Loucy (cell line): ENCODE measurements around the gene JAZF1.

Experiments used
- H2AFZ ChIP-seq: fragments of 200-600 bp; sonication (generic); 2 replicates; pipeline ENCODE4 v1.6.0; 2016; ENCODE audit warnings: antibody characterized with exemption, mild to moderate bottlenecking, low read length, moderate library complexity
- H3F3A ChIP-seq: fragments of 200-600 bp; 2 replicates; pipeline ENCODE4 v1.6.0; 2016; ENCODE audit warnings: antibody characterized with exemption, low read depth, mild to moderate bottlenecking
- H3K27me3 ChIP-seq: fragments of 200-600 bp; sonication (generic); 2 replicates; pipeline ENCODE4 v1.6.1; 2014; ENCODE audit warnings: low read length, mild to moderate bottlenecking; ENCODE audit not compliant: insufficient read depth, poor library complexity, severe bottlenecking
- H3K36me3 ChIP-seq: fragments of 200-600 bp; sonication (generic); 2 replicates; pipeline ENCODE4 v1.6.1; 2016; ENCODE audit warnings: low read length; ENCODE audit not compliant: insufficient read depth
- H3K4me1 ChIP-seq: fragments of 200-600 bp; sonication (generic); 2 replicates; pipeline ENCODE4 v1.5.1; 2014; ENCODE audit warnings: low read length, mild to moderate bottlenecking; ENCODE audit not compliant: insufficient read depth, poor library complexity, severe bottlenecking
- H3K4me2 ChIP-seq: fragments of 200-600 bp; sonication (generic); 2 replicates; pipeline ENCODE4 v1.6.0; 2014; ENCODE audit warnings: antibody characterized with exemption, low read length, low read depth, mild to moderate bottlenecking; ENCODE audit not compliant: poor library complexity, severe bottlenecking
- H3K4me3 ChIP-seq: fragments of 200-600 bp; sonication (generic); 2 replicates; pipeline ENCODE4 v1.5.1; 2014; ENCODE audit warnings: low read length, mild to moderate bottlenecking, mixed read lengths; ENCODE audit not compliant: poor library complexity, severe bottlenecking
- H3K79me2 ChIP-seq: fragments of 200-600 bp; sonication (generic); 2 replicates; pipeline ENCODE4 v1.6.1; 2014; ENCODE audit warnings: low read length; ENCODE audit not compliant: insufficient read depth
- H3K9ac ChIP-seq: fragments of 200-600 bp; sonication (generic); 2 replicates; pipeline ENCODE4 v1.6.0; 2014; ENCODE audit warnings: mild to moderate bottlenecking, low read depth, low read length, moderate library complexity; ENCODE audit not compliant: poor library complexity, severe bottlenecking
- H3K9me2 ChIP-seq: fragments of 200-600 bp; sonication (generic); replicated peaks from 2 replicates; pipeline ENCODE4 v1.6.1; 2016; ENCODE audit warnings: low read depth, low read length, mixed read lengths
- H3K9me3 ChIP-seq: fragments of 200-600 bp; sonication (generic); 2 replicates; pipeline ENCODE4 v1.6.1; 2014; ENCODE audit warnings: mild to moderate bottlenecking, antibody characterized with exemption, low read length, low read depth; ENCODE audit not compliant: insufficient read depth
- H4K20me1 ChIP-seq: fragments of 200-600 bp; sonication (generic); 2 replicates; pipeline ENCODE4 v1.6.0; 2014; ENCODE audit warnings: antibody characterized with exemption, low read length, mild to moderate bottlenecking; ENCODE audit not compliant: insufficient read depth, poor library complexity, severe bottlenecking
- CTCF ChIP-seq: fragments of 200-600 bp; sonication (generic); conservative IDR thresholded peaks from 2 replicates; pipeline ENCODE4 v1.5.1; 2014; ENCODE audit warnings: mild to moderate bottlenecking, antibody characterized with exemption, low read length
- EZH2phosphoT487 ChIP-seq: fragments of 200-600 bp; IDR thresholded peaks from 2 replicates; pipeline ENCODE4 v1.6.1; 2018; ENCODE audit warnings: antibody characterized with exemption, mild to moderate bottlenecking, moderate library complexity, borderline replicate concordance

JAZF1 gene

GRCh38 chr7:27912751-27913150 lies 267.8 kb downstream of the JAZF1 start:
- no peak overlapping the region for H2AFZ ChIP-seq
- no peak overlapping the region for H3K4me3 ChIP-seq

DNA sequence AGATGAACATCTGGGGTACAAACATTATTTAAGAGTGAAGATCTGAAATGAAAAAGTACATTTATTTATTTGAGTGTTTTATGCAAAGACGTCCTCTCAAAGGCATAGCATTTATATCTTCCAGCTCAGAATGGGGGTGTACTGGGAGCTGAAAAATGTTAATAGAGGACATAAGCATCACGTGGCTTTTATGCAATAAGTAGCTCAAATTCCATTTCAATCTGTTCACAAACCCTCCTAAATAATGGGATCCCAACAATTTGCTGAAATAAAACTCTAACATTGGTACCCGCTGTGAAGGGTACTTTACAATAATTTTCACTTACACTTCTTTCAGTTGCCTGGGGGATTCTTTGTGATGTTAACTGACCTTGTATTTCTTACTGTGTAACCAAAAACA lies 268.7 kb downstream of the JAZF1 start:
- no peaks in the 10 kb centered on the region for H3K27me3 ChIP-seq
- no peak overlapping the region for H3K4me2 ChIP-seq
- H3K36me3 ChIP-seq = no peaks in the 10 kb centered on the region
- H4K20me1 ChIP-seq = no peaks in the 10 kb centered on the region
- H3K4me1 ChIP-seq = peaks cover 17% of the 10 kb centered on the region
- H3F3A ChIP-seq = no peaks in the 10 kb centered on the region
- H3K4me3 ChIP-seq = no peak overlapping the region
- no peaks in the 10 kb centered on the region for H3K79me2 ChIP-seq
- H3K9ac ChIP-seq = no peak overlapping the region
- TF ChIP-seq CTCF (no peak), EZH2phosphoT487 (no peak)
- H2AFZ ChIP-seq = no peak overlapping the region
- no peaks in the 10 kb centered on the region for H3K9me3 ChIP-seq
- H3K9me2 ChIP-seq = no peaks in the 10 kb centered on the region

More at GRCh38 chr7:27912751-27913150, 267.8 kb downstream of the JAZF1 start:
- Histone ChIP-seq H3K4me2 (no peak overlapping the region), H4K20me1 (no peaks in the 10 kb centered on the region), H3K9me2 (no peaks in the 10 kb centered on the region), H3K27me3 (no peaks in the 10 kb centered on the region), H3F3A (no peaks in the 10 kb centered on the region), H3K9ac (no peak overlapping the region), H3K79me2 (no peaks in the 10 kb centered on the region), H3K4me1 (peaks cover 23% of the 10 kb centered on the region), H3K9me3 (no peaks in the 10 kb centered on the region), H3K36me3 (no peaks in the 10 kb centered on the region)
- TF ChIP-seq CTCF = no peak
- no peak for TF ChIP-seq EZH2phosphoT487

DNA sequence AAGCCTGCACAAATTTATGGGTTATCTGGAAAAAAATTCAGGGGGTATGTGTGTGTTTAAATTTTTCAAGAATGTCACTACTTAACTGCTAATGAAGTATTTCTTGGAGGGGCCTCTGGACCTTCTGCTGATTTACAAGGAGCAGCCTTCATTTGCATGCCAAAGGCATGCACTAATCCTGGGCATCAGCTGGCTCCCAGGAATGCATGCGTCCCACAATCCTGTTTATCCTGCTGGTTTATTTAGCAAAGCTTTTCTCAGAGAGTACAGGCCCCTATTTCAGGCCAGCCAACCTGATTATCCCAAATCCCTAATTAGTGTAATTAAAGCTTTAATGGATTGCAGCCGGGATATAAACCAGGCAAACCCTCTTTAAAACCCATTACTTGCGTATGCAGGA lies 270.3 kb downstream of the JAZF1 start:
- Histone ChIP-seq H4K20me1 (no peaks in the 10 kb centered on the region), H2AFZ (no peak overlapping the region), H3K4me2 (no peak overlapping the region), H3K36me3 (no peaks in the 10 kb centered on the region), H3K9ac (no peak overlapping the region), H3K79me2 (no peaks in the 10 kb centered on the region), H3K9me3 (no peaks in the 10 kb centered on the region), H3K27me3 (no peaks in the 10 kb centered on the region), H3K4me1 (peaks cover 12% of the 10 kb centered on the region), H3K4me3 (no peak overlapping the region), H3F3A (no peaks in the 10 kb centered on the region), H3K9me2 (no peaks in the 10 kb centered on the region)
- TF ChIP-seq CTCF = no peak
- no peak for TF ChIP-seq EZH2phosphoT487
